Panc1 (cell line): ENCODE results near the gene TMED7. TPM values are rescaled to one million over a fixed set of nuclear protein-coding genes. Genes with fewer than 3 reads are reported as not detected.
A peak's percentile ranks its signal among the peaks of the same experiment; 100 is the strongest.

Source experiments
- ATAC-seq: fragments of 200-7000 bp; cut with Tn5 transposase; 2 replicates; pipeline ENCODE4 v1.9.1; 2020; ENCODE audit warnings: mild to moderate bottlenecking, moderate library complexity
- BruUV-seq: library from RNA; stranded (reverse); fragments of 400-500 nt; replicated peaks from 2 replicates; lab custom pipeline; 2021; lab: Mats Ljungman, UMichigan
- CTCF ChIA-PET: fragments of 300-600 bp; sonication (Branson Sonifier 250); formaldehyde crosslinking; loops from one replicate; lab custom pipeline; 2022; ENCODE audit warnings: antibody characterized with exemption; lab: Charles Lee
- POLR2A ChIA-PET: fragments of 300-600 bp; sonication (Branson Sonifier 250); formaldehyde crosslinking; loops from one replicate; lab custom pipeline; 2022; ENCODE audit warnings: antibody characterized with exemption; lab: Charles Lee
- DNase-seq: peaks from one replicate; pipeline ENCODE4 v3.0.0-alpha.2; 2010; ENCODE audit warnings: low read depth, low spot score
- H3K27ac ChIP-seq: 2 replicates; pipeline ENCODE4 v1.5.1; 2011; ENCODE audit warnings: mild to moderate bottlenecking, low read length, inconsistent platforms
- H3K27me3 ChIP-seq: fragments of 200-500 bp; sonication (Bioruptor generic); 2 replicates; pipeline ENCODE4 v1.6.0; 2014; ENCODE audit warnings: low read length, inconsistent platforms; ENCODE audit not compliant: control insufficient read depth, insufficient read depth
- H3K36me3 ChIP-seq: fragments of 200-500 bp; sonication (Bioruptor generic); 2 replicates; pipeline ENCODE4 v1.5.1; 2014; ENCODE audit warnings: inconsistent platforms, mild to moderate bottlenecking, low read length, moderate library complexity; ENCODE audit not compliant: control insufficient read depth, insufficient read depth
- H3K4me1 ChIP-seq: 2 replicates; pipeline ENCODE4 v1.5.1; 2011; ENCODE audit warnings: inconsistent platforms, mild to moderate bottlenecking, low read length, moderate library complexity; ENCODE audit not compliant: control insufficient read depth, insufficient read depth
- H3K4me3 ChIP-seq, 2 experiments: 2 replicates each; pipeline ENCODE4 v1.5.1; 2011 to 2012; ENCODE audit warnings: low read depth in 2 of 2, low read length in 2 of 2, mild to moderate bottlenecking in 2 of 2, inconsistent platforms in 1 of 2, moderate library complexity in 1 of 2
- H3K9me3 ChIP-seq: fragments of 200-500 bp; sonication (Bioruptor generic); 2 replicates; pipeline ENCODE4 v1.5.1; 2014; ENCODE audit warnings: low read depth, mild to moderate bottlenecking, inconsistent platforms, low read length, moderate library complexity; ENCODE audit not compliant: control insufficient read depth, insufficient read depth
- CTCF ChIP-seq: fragments of 450-650 bp; IDR thresholded peaks from 2 replicates; pipeline ENCODE4 v1.5.1; 2017; ENCODE audit warnings: mild to moderate bottlenecking
- POLR2AphosphoS5 ChIP-seq: IDR thresholded peaks from 2 replicates; pipeline ENCODE4 v1.6.1; 2012; ENCODE audit warnings: mild to moderate bottlenecking, low read depth, low read length, moderate library complexity
- REST ChIP-seq, 2 experiments: IDR thresholded peaks; 2 replicates each; pipeline ENCODE4 v1.6.1; 2011 to 2012; ENCODE audit warnings: low read depth in 2 of 2, control low read depth in 1 of 2, low read length in 1 of 2, mild to moderate bottlenecking in 1 of 2, moderate library complexity in 1 of 2; ENCODE audit not compliant: insufficient read depth in 1 of 2
- SIN3A ChIP-seq: IDR thresholded peaks from 2 replicates; pipeline ENCODE4 v1.6.1; 2012; ENCODE audit warnings: low read depth, mild to moderate bottlenecking, low read length, moderate library complexity, borderline replicate concordance; ENCODE audit not compliant: insufficient read depth
- TCF7L2 ChIP-seq: IDR thresholded peaks from 2 replicates; pipeline ENCODE4 v1.6.1; 2011; ENCODE audit warnings: mild to moderate bottlenecking, low read depth, low read length, inconsistent platforms
- in situ Hi-C: cut with HindIII; loops from 2 replicates; pipeline ENCODE4 v1.10.0; 2016; ENCODE audit warnings: low sequenced_read_pairs, low pct_unique_long_range_greater_than_20kb
- intact Hi-C: fragments of 100-400 bp; cut with micrococcal nuclease; formaldehyde crosslinking; loops from one replicate; pipeline ENCODE4 v1.10.0; 2022; ENCODE audit not compliant: unreplicated experiment
- total RNA-seq: library from RNA; stranded (reverse); gene quantifications from one replicate; pipeline ENCODE4 v1.2.1, GENCODE V29; 2021; ENCODE audit not compliant: unreplicated experiment

The TMED7 gene
- total RNA-seq, 1 experiment from 2014 or later: 113 TPM

GRCh38 chr5:115602591-115603125 is 23.2 kb downstream of the TMED7 start:
- TF ChIP-seq CTCF: no peak
- TF ChIP-seq SIN3A: no peak
- no peak for TF ChIP-seq TCF7L2
- TF ChIP-seq POLR2AphosphoS5: no peak
- no peak for TF ChIP-seq REST (IDR thresholded peaks at IDR 0.05; ENCODE audit: insufficient read depth in 1 of 2, low read depth in 2 of 2, low read length in 1 of 2)
- H3K27me3 ChIP-seq: no peaks in the 10 kb centered on the region
- in situ Hi-C loops: no loop called here
- POLR2A ChIA-PET: no interaction called here
- H3K4me3 ChIP-seq: peak overlapping the region; percentile 49 to 53
- no peaks in the 10 kb centered on the region for H3K36me3 ChIP-seq
- CTCF ChIA-PET: no interaction called here
- intact Hi-C loops: no loop called here
- no TSS peak for BruUV-seq
- H3K4me1 ChIP-seq: peaks cover 14% of the 10 kb centered on the region
- no peak for DNase-seq
- peak; percentile 77 for ATAC-seq
- H3K27ac ChIP-seq: peak overlapping the region; percentile 67
- no peaks in the 10 kb centered on the region for H3K9me3 ChIP-seq

GRCh38 chr5:115601701-115602590 is 23.9 kb downstream of the TMED7 start, which contains the start of gene TICAM2:
TICAM2 (minus strand) TSS chr5:115602479; CDS start chr5:115581256, 21,223 bp downstream.
- CTCF ChIA-PET: no interaction called here
- in situ Hi-C loops: no loop called here
- Histone ChIP-seq H3K4me3 (peak within 1 kb of the TSS; percentile 49 to 53), H3K27me3 (no peaks in the 10 kb centered on the region), H3K4me1 (peaks cover 14% of the 10 kb centered on the region), H3K9me3 (no peaks in the 10 kb centered on the region), H3K36me3 (no peaks in the 10 kb centered on the region), H3K27ac (peak within 1 kb of the TSS; percentile 69)
- TF ChIP-seq TCF7L2 (0 out of 2 replicates have a peak, but pooled peaks have one; percentile 18), POLR2AphosphoS5 (no peak), REST (IDR thresholded peaks at IDR 0.05; ENCODE audit: insufficient read depth in 1 of 2, low read depth in 2 of 2, low read length in 1 of 2) (no peak), CTCF (peak; percentile 49)
- DNase-seq (no peak), ATAC-seq (peak; percentile 90)
- BruUV-seq: no TSS peak
- POLR2A ChIA-PET: interaction anchor here (0.6 to 0.7 kb wide), 2 partner anchors 34 to 67 kb away, joined by 3 to 5 read pairs; no protein-coding TSS in a partner anchor
- intact Hi-C loops: no loop called here
